ENCODE results near the gene C4orf36.

GRCh38 chr4:86901864-86902263 lies 9.6 kb upstream of the C4orf36 start:
- TF ChIP-seq CTCF (IDR thresholded peaks at IDR 0.05; ENCODE audit: poor library complexity) (no peak), EZH2 (IDR thresholded peaks at IDR 0.05; ENCODE audit: borderline replicate concordance) (no peak), EZH2phosphoT487 (IDR thresholded peaks at IDR 0.05; ENCODE audit: low read depth, severe bottlenecking, unreplicated experiment) (no peak)

Measured in hepatocyte (in vitro differentiated cells).